ENCODE measurements around the gene ORC1. TPM values are rescaled to one million over a fixed set of nuclear protein-coding genes. Genes with fewer than 3 reads are reported as not detected.
"Not testable (repeated sequence)": the region's sequence is repeated elsewhere in the genome, so short reads cannot be mapped to it uniquely, and the experiment has no call there.

ORC1 gene
- total and polyA plus RNA-seq, 2 experiments from 2014 or later: 15.1 to 55.0 TPM

DNA sequence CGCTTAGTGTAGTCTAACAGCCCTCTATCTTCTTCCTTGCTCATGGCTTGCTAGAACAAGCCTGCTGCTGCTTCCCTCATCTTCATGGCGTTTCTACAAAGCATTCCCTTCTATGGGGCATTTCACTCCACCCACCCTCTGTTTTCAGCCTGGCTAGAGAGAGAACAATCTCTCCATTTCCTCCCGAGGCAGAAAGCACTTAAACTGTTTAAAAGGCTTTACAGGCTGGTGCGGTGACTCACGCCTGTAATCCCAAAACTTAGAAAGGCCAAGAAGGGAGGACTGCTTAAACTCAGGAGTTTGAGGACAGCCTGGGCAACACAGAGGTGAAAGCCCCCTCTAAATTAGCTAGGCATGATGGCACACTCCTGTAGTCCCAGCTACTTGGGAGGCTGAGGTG, 17.8 kb downstream of the ORC1 start:
- peaks cover 86% of the 10 kb centered on the region for H3K36me3 Mint-ChIP-seq (ENCODE audit: low read depth)

DNA sequence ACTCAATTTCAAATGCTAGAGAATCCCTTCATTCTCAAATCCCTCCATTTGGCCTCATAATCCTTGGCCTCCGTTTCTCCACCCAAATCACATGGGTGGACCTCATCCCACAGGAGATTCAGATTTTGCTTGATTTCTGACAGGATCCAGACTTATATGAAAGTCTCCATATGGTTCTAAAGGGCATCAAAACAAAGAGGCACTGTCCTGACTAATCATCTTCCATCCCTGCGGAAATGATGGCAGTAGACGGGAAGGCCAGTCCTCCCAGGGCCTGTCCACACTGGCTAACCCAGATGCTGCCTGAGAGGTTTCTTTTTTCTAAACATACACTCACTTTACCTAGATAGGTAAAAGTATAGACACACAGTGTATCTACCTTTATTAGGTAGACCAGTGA, 18.8 kb downstream of the ORC1 start:
- H3K9me3 Mint-ChIP-seq: no peaks in the 10 kb centered on the region
- Histone ChIP-seq H3F3A (replicated peaks; ENCODE audit: low read depth) (no peaks in the 10 kb centered on the region), H3K27me3 (ENCODE audit: insufficient read depth) (no peaks in the 10 kb centered on the region), H3K9me2 (ENCODE audit: insufficient read depth) (no peaks in the 10 kb centered on the region), H4K20me1 (replicated peaks; ENCODE audit: insufficient read depth) (peaks cover 21% of the 10 kb centered on the region), H3K4me1 (ENCODE audit: insufficient read depth) (no peaks in the 10 kb centered on the region), H3K79me2 (replicated peaks; ENCODE audit: insufficient read depth) (peaks cover 11% of the 10 kb centered on the region), H3K4me2 (no peak overlapping the region), H2AFZ (no peak overlapping the region), H3K4me3 (no peak overlapping the region), H3K27ac (ENCODE audit: low read depth) (no peak overlapping the region), H3K36me3 (ENCODE audit: insufficient read depth) (peaks cover 85% of the 10 kb centered on the region)
- no peak overlapping the region for H3K27ac Mint-ChIP-seq
- ATAC-seq (no peak), DNase-seq (ENCODE audit: low spot score) (no peak)
- TF ChIP-seq EZH2phosphoT487 (IDR thresholded peaks at IDR 0.05; ENCODE audit: unreplicated experiment) (no peak), ZNF114 (CRISPR knock-in tag; IDR thresholded peaks at IDR 0.05) (no peak), JUNB (IDR thresholded peaks at IDR 0.05; ENCODE audit: unreplicated experiment) (no peak)
- TF ChIP-seq, protein P1, sequence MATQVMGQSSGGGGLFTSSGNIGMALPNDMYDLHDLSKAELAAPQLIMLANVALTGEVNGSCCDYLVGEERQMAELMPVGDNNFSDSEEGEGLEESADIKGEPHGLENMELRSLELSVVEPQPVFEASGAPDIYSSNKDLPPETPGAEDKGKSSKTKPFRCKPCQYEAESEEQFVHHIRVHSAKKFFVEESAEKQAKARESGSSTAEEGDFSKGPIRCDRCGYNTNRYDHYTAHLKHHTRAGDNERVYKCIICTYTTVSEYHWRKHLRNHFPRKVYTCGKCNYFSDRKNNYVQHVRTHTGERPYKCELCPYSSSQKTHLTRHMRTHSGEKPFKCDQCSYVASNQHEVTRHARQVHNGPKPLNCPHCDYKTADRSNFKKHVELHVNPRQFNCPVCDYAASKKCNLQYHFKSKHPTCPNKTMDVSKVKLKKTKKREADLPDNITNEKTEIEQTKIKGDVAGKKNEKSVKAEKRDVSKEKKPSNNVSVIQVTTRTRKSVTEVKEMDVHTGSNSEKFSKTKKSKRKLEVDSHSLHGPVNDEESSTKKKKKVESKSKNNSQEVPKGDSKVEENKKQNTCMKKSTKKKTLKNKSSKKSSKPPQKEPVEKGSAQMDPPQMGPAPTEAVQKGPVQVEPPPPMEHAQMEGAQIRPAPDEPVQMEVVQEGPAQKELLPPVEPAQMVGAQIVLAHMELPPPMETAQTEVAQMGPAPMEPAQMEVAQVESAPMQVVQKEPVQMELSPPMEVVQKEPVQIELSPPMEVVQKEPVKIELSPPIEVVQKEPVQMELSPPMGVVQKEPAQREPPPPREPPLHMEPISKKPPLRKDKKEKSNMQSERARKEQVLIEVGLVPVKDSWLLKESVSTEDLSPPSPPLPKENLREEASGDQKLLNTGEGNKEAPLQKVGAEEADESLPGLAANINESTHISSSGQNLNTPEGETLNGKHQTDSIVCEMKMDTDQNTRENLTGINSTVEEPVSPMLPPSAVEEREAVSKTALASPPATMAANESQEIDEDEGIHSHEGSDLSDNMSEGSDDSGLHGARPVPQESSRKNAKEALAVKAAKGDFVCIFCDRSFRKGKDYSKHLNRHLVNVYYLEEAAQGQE (IDR thresholded peaks at IDR 0.05; ENCODE audit: unreplicated experiment): no peak
- peaks cover 91% of the 10 kb centered on the region for H3K36me3 Mint-ChIP-seq (ENCODE audit: low read depth)
- H3K27me3 Mint-ChIP-seq (ENCODE audit: insufficient read depth, low read depth, poor library complexity): no peaks in the 10 kb centered on the region
- no peak overlapping the region for H3K4me3 Mint-ChIP-seq
- H3K4me1 Mint-ChIP-seq: no peaks in the 10 kb centered on the region

More for the DNA sequence above, 17.8 kb downstream of the ORC1 start:
- DNase-seq (ENCODE audit: low spot score) (no peak), ATAC-seq (no peak)
- Histone ChIP-seq H2AFZ (no peak overlapping the region), H3K4me2 (no peak overlapping the region), H3K79me2 (replicated peaks; ENCODE audit: insufficient read depth) (peaks cover 20% of the 10 kb centered on the region), H3K27me3 (ENCODE audit: insufficient read depth) (no peaks in the 10 kb centered on the region), H3K9me2 (ENCODE audit: insufficient read depth) (no peaks in the 10 kb centered on the region), H3K36me3 (ENCODE audit: insufficient read depth) (peaks cover 80% of the 10 kb centered on the region), H3K4me1 (ENCODE audit: insufficient read depth) (no peaks in the 10 kb centered on the region), H3K27ac (ENCODE audit: low read depth) (no peak overlapping the region), H3F3A (replicated peaks; ENCODE audit: low read depth) (no peaks in the 10 kb centered on the region), H3K4me3 (no peak overlapping the region), H4K20me1 (replicated peaks; ENCODE audit: insufficient read depth) (peaks cover 19% of the 10 kb centered on the region)
- no peak for TF ChIP-seq STAT1 (IDR thresholded peaks at IDR 0.05; ENCODE audit: unreplicated experiment)
- Mint-ChIP-seq H3K4me1 (no peaks in the 10 kb centered on the region), H3K4me3 (no peak overlapping the region), H3K9me3 (no peaks in the 10 kb centered on the region), H3K27me3 (ENCODE audit: insufficient read depth, low read depth, poor library complexity) (no peaks in the 10 kb centered on the region), H3K27ac (no peak overlapping the region)

DNA sequence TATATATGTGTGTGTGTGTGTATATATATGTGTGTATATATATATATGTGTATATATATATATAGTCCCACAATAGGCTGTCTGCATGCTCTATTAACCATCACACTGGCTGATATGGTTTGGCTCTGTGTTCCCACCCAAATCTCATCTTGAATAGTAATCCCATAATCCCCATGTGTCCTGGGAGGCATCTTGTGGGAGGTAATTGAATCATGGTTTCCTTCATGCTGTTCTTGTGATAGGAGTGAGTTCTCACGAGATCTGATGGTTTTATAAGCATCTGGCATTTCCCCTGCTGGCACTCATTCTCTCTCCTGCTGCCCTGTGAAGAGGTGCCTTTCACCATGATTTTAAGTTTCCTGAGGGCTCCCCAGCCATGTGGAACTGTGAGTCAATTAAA, 34.4 kb downstream of the ORC1 start:
- Histone ChIP-seq H3K36me3 (ENCODE audit: insufficient read depth) (peaks cover 35% of the 10 kb centered on the region), H4K20me1 (replicated peaks; ENCODE audit: insufficient read depth) (peaks cover 13% of the 10 kb centered on the region; the same call in 1 of the 2 replicates), H3K4me1 (ENCODE audit: insufficient read depth) (peaks cover 14% of the 10 kb centered on the region), H3F3A (replicated peaks; ENCODE audit: low read depth) (peaks cover 10% of the 10 kb centered on the region)
- not testable (repeated sequence) for H3K9me3 Mint-ChIP-seq; H3K27me3 ChIP-seq (ENCODE audit: insufficient read depth); H3K4me3 Mint-ChIP-seq; ATAC-seq; H3K9me2 ChIP-seq (ENCODE audit: insufficient read depth); H3K27ac Mint-ChIP-seq; H3K79me2 ChIP-seq (replicated peaks; ENCODE audit: insufficient read depth); DNase-seq (ENCODE audit: low spot score); H3K4me2 ChIP-seq; H3K4me3 ChIP-seq; H3K27ac ChIP-seq (ENCODE audit: low read depth); H2AFZ ChIP-seq
- Mint-ChIP-seq H3K27me3 (ENCODE audit: insufficient read depth, low read depth, poor library complexity) (peaks cover 14% of the 10 kb centered on the region), H3K4me1 (peaks cover 17% of the 10 kb centered on the region; the same call in 2 of the 3 replicates), H3K36me3 (ENCODE audit: low read depth) (peaks cover 37% of the 10 kb centered on the region)

Data from GM23338 (cell line).